Mammary epithelial cell (primary cell): ENCODE results near the gene TBC1D16.

ENCODE experiments used
- EZH2 ChIP-seq: IDR thresholded peaks from 2 replicates; pipeline ENCODE4 v1.6.1; 2012; ENCODE audit warnings: low read length, inconsistent platforms, borderline replicate concordance
- TF ChIP-seq, protein P1 (sequence below), 2 donors: IDR thresholded peaks in 1 of 2; conservative IDR thresholded peaks in 1 of 2; 2 replicates each; pipeline ENCODE4 v1.5.1; 2011 to 2012; ENCODE audit warnings: inconsistent platforms in 2 of 2, low read length in 2 of 2, mild to moderate bottlenecking in 2 of 2, control low read depth in 1 of 2, low read depth in 1 of 2; ENCODE audit not compliant: insufficient read depth in 1 of 2; ENCODE audit errors: extremely low read depth in 1 of 2

DNA sequence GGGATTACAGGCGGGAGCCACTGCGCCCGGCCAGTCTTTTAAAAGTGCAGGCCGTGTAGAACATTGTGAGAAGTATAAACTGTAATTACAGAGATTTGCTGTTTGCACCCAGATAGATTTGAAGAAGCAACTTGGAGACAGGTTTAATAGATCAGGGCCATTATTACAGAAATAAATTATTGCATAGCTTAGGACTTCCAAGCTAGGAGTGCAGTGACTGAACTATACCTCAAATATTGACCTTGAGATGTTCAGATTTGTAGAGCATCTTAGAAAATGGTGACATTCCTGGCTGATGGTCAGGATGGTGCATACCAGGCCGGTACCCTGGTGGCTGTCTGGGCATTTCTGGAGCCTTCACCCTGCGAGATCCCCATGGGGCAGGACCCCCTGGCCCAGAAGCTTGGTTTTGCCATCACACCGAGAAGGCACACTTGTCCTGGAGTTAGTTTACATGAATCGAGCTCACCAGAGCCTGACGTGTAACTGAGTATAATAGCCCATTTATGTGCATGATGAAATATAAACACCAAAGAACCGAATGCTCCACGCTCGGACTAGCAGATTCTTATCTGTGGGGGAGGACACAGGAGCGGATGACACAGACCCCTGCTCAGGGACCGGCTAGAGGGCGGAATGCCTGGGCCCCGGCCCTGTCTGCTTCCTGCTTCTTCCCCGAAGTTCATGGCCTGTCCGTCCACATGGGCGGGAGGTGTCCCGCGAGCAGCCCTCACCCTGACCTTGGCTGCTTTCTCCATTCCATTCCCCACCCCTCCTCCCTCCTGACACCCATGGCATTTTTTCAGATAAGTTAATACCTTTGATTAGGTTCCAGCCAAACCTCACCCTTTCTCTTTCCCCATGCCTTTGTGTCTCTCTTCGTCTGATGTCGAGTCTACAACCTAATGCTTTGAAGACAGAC is 32.9 kb upstream of the TBC1D16 start:
- TF ChIP-seq, protein P1, sequence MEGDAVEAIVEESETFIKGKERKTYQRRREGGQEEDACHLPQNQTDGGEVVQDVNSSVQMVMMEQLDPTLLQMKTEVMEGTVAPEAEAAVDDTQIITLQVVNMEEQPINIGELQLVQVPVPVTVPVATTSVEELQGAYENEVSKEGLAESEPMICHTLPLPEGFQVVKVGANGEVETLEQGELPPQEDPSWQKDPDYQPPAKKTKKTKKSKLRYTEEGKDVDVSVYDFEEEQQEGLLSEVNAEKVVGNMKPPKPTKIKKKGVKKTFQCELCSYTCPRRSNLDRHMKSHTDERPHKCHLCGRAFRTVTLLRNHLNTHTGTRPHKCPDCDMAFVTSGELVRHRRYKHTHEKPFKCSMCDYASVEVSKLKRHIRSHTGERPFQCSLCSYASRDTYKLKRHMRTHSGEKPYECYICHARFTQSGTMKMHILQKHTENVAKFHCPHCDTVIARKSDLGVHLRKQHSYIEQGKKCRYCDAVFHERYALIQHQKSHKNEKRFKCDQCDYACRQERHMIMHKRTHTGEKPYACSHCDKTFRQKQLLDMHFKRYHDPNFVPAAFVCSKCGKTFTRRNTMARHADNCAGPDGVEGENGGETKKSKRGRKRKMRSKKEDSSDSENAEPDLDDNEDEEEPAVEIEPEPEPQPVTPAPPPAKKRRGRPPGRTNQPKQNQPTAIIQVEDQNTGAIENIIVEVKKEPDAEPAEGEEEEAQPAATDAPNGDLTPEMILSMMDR (conservative IDR thresholded peaks at IDR 0.05 in 1 of 2, IDR thresholded peaks at IDR 0.05 in 1 of 2; ENCODE audit: extremely low read depth in 1 of 2, insufficient read depth in 1 of 2, low read depth in 1 of 2, low read length in 2 of 2), result no peak
- no peak for TF ChIP-seq EZH2
